ENCODE data around the gene ATP5MC2.
"Not testable (repeated sequence)": the region's sequence is repeated elsewhere in the genome, so short reads cannot be mapped to it uniquely, and the experiment has no call there.

The ATP5MC2 gene

DNA sequence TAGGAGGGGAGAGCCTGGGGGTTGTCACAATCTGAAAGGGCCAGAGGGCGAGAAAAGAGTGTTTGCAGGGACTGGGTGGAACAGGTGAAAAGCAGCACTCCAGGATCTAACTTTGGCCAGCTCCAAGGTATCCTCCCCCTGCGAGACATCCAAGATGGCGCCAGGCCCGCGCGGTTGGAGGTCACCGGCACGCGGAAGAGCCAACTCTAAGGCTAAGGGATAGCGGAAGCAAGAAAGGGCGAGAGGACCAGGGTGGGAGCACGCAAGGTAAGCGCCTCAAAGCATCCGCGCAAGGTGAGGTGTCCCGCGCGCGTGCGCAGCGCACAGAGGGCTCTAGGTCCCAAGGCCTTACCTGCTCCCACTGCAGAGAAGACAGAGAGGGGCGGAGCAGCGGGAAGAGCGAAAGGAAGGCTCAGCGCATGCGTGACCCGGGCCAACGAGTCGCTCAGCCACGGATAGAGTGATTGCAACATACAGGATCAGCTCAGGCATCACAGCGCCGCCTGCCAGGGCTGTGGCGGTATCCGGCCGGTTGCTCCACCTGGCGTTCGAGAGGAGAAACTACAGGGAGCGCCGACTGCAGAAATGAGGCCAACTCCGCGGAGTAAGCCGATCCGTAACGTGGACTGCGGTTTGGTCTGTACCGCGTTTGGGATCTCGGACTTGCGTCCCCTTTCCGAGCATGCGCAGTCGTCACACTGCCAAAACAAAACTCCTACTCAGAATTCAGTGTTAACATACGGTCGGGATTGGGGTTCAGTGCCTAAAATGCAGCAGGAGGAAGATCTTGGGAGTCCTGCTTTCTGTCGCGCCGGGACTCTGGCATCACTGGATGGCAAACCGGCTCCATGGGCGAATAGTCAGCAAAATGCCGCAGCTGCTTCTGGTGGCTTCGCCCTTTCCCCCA is at the start of gene ATP5MC2:
Gene ATP5MC2 (minus strand): TSS at position 383 of the 907 bp plus-strand sequence. CDS start 3,469 bp downstream, outside the sequence.
- DNase-seq = peak; percentile 94 to 99 (median 98)
- intact Hi-C loops (cut with DNase I) = loop anchor here (1.0 to 5.0 kb wide), 2 partner anchors 17 to 134 kb away; no protein-coding TSS in a partner anchor

DNA sequence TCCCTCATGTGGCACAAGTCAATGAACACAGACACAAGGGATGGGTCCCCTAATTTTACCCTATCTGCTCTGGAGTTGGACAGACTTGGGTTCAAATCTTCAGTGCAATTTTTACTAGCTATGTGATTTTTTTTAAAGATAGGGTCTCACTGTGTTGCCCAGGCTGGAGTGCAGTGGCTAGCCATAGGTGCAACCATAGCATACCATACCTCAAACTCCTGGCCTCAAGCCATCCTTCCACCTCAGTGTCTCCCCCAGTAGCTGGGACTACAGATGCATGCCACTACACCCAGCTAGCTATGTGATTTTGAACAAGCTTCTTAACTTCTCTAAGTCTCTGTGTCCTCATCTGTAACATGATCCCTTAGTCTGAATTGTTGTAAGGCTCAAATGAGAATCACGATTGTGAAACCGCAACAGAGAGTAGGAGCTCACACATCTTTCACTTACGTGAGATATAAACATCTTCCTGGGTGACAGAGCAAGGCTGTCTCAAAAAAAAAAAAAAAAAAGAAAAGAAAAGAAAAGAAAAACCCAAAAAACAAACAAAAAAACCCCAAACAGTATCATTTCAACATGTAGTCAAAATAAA is 46.7 kb upstream of the ATP5MC2 start:
- intact Hi-C loops (cut with DNase I) = no loop called here
- DNase-seq = no peak

DNA sequence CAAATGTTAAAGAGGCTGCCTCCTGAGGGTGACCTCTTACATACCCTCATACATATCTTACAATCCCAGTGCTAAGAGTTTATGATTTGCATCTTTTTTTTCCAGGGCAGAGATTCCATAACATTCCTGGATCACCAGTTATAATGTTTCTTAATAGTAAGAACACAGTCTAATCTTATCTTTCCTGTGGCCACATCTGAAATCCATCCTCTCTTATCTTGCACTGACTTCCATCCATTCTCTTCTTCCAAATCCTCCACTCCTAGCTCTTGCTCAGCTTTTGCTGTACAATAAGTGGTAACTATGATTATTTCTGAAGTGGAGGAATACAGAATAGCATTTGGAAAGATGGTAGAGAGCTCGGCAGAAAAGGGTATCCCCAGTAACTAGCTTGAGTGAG is 45.1 kb upstream of the ATP5MC2 start:
- no peak for DNase-seq
- intact Hi-C loops (cut with DNase I) = no loop called here

DNA sequence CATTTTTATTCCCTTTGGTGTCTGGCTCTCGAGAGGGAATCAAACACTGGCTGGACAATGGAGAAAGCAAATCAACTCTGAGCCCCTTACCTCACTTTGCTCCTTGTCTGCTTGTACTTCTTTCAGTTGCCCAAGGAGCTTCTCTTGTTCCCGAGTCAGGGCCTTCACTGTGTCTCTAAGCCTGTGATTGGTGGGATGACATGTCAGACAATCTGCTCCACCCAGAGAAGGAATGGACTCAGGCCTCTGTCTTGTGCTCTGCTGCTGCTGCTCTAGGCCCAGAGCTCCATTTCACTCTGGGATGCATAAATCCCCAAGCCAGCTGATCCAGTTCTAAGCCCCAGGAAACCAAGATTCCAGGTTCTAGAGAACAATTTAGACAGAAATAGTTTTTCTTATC is 43.8 kb upstream of the ATP5MC2 start:
- intact Hi-C loops (cut with DNase I) = no loop called here
- no peak for DNase-seq

DNA sequence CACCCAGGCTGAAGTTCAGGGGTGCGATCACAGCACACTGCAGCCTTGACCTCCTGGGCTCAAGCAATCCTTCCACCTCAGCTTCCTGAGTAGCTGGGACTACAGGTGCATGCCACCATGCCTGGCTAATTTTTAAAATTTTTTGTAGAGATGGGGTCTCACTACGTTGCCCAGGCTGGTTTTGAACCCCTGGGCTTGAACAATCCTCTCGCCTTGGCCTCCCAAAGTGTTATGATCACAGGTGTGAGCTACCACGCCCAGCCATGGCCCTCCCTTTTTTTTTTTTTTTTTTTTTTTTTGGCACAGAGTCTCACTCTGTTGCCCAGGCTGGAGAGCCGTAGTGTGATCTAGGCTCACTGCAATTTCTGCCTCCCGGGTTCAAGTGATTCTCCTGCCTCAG is 42.7 kb upstream of the ATP5MC2 start:
- intact Hi-C loops (cut with DNase I); DNase-seq: not testable (repeated sequence)

DNA sequence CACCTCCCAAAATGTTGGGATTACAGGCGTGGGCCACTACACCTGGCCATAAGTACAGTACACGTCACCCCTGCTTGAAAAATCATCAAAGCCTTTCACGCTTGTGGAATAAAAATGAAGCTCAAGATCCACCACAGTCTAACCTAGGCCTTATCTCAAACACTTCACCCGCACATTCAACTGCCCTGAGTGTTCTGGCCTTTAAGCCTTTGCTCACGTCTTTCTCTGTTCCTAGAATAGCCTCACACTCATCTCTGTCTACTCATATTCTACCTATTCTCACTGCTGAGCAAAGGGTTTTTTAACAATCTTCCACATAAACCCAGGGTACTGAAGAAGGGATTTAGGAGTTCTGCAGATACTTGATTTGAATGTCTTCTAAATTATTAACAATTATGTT is 41.4 kb upstream of the ATP5MC2 start:
- intact Hi-C loops (cut with DNase I) = no loop called here

DNA sequence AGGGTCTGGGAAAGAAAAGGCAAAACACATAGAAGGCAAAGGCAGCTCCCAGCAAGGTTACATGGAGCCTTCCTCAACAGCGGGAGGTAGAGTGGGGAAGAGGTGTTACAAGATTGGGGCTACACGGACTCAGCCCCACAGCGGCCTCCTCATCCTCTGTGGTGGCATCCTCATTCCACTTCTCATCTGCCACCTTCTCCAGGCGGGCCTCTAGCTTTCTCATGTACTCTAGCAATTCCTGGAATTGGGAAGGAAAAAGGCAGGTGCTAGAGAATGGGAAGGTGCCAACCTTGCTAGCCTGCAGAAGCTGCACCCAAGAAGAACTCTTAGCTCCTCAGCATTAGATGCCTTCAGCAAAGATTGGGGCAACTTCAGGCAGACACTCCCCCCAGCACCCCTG is 38.1 kb upstream of the ATP5MC2 start:
- DNase-seq = no peak
- intact Hi-C loops (cut with DNase I) = no loop called here

More for the DNA sequence above, 41.4 kb upstream of the ATP5MC2 start:
- no peak for DNase-seq

DNA sequence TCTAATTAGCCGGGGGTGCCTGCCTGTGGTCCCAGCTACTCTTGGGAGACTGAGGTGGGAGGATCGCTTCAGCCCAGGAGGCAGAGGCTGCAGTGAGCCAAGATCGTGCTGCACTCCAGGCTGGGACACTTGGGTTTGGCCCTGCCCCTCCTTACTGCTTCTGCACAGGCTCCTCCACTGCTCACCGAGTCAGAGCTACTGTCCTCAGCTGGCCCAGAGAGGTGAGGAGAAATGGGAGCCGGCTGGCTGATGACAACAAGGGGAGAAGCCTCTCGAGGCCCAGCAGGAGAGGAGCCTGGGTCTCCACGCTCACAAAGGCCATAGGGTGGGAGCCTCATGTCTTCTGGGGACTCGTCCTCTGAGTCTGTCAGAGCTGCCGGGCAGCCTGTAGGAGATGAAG is 37.6 kb upstream of the ATP5MC2 start:
- no peak for DNase-seq
- intact Hi-C loops (cut with DNase I) = no loop called here

DNA sequence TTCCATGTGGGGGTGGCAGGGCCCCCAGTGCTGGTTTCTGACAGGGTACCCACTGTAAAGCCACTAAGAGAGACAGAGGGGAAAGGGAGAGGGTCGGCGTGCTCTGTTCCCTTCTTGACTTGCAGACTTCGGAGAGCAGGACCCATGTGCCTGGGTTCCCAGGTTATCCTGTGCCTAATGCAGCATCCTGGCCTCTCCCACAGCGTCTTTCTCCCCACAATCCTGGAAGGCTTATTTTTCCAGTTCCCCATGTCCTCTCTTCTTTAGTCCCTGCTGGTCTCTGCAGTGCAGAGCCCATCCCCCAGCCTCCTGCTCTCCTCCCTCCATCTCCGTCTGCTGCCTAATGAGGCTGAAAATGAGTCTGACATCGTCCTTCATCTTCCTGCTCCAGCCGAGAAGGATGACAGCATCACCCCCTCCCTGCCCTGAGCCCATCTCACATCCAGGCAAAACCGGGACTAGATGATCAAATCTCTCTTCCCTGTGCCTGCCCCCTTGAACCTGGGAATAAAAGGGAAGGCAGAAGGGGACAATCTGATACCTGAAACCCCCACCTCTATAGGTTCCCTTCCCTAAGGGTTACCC is 36.3 kb upstream of the ATP5MC2 start:
- peak in 1 of 42 donors; percentile 18 for DNase-seq
- intact Hi-C loops (cut with DNase I) = no loop called here

DNA sequence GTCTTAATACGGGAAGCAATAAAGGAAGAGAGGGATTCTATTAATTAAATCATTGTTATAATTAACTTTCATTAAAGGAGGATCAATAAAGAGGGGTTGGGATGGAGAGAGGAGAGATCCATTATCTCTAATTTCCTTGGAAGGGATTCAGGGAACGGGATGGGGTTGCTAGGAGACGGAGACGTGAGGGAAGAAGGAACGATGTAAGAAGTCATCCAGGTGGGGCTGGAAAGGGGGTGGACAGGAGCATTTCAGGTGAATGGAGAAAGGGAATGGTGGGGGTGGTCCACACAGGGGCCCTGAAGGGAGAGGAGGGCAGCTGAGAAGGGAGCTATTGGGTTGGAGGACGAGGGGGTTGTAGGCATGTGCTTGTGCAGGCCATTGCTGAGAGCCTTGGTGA is 34.2 kb upstream of the ATP5MC2 start:
- intact Hi-C loops (cut with DNase I) = no loop called here

DNA sequence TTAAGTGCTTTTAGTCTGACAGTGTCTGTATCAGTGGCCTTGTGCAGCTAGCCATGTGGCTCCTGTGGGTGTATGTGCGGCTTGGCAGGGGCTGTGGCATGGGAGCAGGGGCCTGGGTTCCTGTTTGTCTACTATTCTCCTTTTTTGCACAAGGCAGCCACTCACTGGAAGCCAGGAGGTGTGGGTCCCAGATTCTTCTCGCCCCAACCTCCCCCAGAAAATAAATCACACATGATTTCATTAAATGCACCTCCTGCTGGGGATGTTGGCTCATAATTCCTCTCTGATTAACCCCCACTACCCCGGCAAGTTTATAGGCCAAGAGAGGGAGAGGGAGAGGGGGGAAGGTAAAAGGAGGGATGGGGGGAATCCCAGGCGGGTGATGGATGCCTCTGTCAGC is 33.8 kb upstream of the ATP5MC2 start:
- intact Hi-C loops (cut with DNase I) = loop anchor here (10.0 kb wide), 1 partner anchor 295 kb away; the partner anchor contains the start of genes HOXC8 and HOXC9
- peak in 7 of 42 donors; percentile 28 to 46 (median 34) for DNase-seq

More for the DNA sequence above, 34.2 kb upstream of the ATP5MC2 start:
- DNase-seq = peak in 25 of 42 donors; percentile 15 to 76 (median 49)

DNA sequence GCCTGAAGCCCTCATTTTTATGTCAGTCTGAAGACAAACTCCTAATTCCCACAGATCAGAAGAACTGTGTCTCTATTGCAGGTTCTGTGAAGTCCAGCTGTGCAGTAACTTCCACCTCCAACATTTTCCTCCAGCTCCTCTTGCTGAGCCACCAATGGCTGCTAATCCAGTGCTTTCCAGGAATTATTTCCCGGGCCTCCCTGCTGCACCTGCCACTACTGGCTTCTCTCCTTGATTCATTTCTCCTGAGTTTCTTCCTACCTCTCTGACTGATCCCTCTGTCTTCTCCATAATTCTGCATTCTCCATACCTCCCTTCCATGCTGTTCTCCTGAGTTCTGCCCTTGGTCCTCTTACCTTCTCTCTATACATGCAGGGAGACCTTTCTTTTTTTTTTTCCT is 30.2 kb upstream of the ATP5MC2 start:
- no peak for DNase-seq
- intact Hi-C loops (cut with DNase I) = loop anchor here (10.0 kb wide), 1 partner anchor 299 kb away; the partner anchor contains the start of genes HOXC8 and HOXC9

DNA sequence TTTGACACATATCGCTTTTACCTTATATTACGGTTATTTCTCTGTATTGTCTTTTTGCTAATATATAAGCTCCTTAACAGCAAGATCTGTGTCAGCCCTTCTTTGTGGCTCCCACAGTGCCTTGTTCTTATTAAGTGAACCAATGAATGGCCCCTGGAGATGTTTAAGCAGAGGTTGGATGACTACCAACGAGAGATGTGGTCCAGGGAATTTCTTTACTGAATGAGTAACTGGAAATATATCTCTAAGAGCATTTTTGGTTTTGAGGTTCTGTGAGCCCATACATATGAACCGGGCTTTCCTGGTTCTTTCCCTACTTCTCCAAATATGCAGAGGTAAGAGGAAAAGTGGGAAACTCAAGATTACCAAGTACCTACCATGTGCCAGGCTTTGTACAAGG is 27.9 kb upstream of the ATP5MC2 start:
- no peak for DNase-seq
- intact Hi-C loops (cut with DNase I) = loop anchor here (10.0 kb wide), 1 partner anchor 301 kb away; the partner anchor contains the start of genes HOXC8 and HOXC9

DNA sequence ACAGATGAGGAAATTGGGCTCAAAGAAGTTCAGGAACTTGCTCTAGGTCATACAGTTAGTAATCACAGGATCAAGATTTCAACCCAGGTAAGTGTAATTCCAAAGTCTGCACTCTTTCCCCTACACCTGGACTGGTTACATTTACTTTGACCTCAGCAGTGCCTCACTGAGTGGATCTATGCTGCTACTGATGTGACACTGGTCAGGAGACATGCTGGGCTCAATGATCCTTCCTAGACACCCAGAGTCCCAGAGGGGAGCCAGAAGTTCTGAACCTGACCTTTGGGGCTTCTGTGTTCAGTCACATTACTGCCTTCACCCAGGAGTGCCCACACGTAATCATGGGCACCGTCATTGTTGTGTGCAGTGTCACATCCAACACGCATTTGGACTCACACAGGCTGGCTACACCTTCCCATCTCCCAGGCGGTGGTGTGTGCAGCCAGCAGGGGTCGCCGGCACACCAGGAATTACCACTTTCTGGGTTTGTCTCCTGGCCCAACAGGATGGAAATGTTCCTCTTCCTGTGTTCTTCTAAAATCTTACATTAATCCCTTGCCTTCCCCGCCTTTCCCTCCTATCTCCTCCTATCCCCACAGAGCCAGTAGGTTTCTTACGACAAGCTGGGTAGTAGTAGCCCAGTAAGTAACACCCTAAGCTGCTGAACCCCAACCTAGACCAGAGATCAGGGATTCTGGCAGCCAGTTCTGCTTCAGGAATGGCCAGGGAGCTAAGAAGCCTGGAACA is 25.8 kb upstream of the ATP5MC2 start:
- peak; percentile 79 to 95 (median 90) for DNase-seq
- intact Hi-C loops (cut with DNase I) = loop anchor here (2.0 to 10.0 kb wide), 2 partner anchors 45 to 303 kb away; partner anchors contain the start of genes HOXC8 and HOXC9

DNA sequence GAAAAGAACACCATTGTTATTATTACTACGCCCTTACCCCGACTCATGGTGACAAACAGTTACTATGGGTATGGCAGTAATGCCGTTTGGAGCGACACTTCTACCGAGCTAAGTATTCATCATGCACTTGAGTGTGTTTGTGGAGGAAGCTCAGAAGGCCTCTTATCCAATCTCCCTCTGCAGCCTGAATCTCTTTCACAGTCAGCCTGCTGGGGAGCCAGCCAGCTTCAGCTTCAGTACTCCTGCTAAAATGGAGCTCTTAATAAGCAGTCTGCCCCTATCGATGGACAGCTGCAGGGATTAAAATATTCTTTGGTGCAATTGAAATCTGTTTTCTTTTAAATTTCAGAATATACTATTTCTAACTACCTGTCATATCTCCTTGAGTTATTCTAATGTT is 24.7 kb upstream of the ATP5MC2 start:
- intact Hi-C loops (cut with DNase I) = loop anchor here (2.0 to 10.0 kb wide), 2 partner anchors 46 to 304 kb away; partner anchors contain the start of genes HOXC8 and HOXC9
- peak in 6 of 42 donors; percentile 26 to 48 (median 32) for DNase-seq

DNA sequence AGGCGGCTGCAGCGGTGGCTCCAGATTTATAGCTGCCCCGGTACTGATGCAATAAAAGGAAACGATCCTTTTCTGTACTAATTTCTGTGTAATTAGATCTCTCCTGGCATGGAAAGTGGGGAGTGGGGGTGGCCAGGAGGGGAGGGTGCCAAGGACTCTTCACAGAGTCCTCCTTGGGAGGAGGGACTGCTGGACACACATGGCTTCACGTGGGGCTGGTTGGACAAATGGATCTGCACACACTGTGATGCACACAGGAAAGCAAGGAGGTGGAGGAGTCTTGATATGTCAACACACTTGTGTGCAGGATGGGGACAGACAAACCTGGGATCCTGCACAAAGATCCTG is 23.8 kb upstream of the ATP5MC2 start:
- no peak for DNase-seq
- intact Hi-C loops (cut with DNase I) = loop anchor here (2.0 to 10.0 kb wide), 2 partner anchors 47 to 305 kb away; partner anchors contain the start of genes HOXC8 and HOXC9

DNA sequence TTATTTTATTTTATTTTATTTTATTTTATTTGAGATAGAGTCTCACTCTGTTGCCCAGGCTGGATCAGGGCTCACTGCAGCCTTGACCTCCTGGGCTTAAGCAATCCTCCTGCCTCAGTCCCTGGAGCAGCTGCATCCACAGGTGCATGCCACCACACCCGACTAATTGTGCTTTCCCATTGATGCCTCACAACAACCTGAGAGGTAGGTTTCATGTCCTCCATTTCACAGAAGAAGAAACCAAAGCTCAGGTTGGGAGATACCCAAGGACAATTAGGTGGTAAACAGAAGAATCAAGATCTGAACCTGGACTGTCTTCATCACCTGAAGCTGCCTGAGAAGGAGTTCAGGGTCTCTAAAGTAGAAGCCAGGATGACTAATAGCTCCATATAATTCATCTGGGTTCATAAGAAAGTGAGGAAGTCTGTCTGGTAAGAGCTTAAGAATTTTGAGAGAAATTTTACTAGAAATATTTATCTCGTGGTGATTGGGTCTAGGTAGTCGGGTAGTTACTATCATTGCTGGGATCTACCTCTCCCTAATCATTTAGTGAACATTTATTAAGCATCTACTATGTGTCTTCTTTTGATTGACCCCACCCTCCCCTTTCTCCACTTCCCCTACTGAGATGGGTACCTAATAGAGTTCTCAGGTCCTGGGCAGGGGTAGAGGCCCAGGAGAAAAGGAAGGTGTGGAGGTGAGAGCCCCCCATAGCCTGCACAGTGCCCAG is 23.2 kb upstream of the ATP5MC2 start:
- intact Hi-C loops (cut with DNase I) = no loop called here
- no peak for DNase-seq

DNA sequence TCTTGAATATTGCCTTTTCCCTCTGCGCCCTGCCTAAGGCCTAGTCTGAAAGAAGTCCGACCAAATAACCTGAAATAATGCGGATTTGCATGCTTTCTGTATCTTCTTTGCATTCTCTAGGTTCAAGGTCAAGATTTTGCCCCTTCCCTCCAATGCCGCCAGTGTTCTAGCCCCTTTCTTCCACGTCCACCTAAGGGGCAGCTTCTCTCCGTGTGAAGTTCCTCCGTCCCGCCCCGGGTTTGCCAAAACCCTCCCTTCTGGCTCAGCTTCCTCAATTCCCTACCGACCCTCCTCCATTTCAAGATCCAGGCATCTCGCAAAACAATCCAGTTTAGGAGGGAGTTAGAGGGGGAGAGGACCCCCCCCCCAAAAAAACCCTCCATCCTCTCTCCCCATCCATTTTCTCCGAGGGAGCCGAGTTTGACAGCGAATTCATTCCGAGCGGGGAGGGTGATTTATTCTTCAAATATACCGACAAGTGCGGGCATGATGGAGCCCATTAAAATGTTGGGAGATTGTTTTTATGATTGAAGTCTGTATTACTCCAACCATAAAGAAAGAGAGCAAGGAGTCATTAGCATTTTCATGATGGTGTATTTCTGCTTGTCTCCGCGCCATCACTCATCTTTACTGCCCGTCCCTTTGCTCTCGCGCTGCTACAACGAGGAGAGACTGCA is 20.9 kb upstream of the ATP5MC2 start:
- intact Hi-C loops (cut with DNase I) = no loop called here
- DNase-seq = no peak

Data from head of caudate nucleus (tissue), 42 donors.